ENCODE data around the gene DISP2. TPM values are rescaled to one million over a fixed set of nuclear protein-coding genes. Genes with fewer than 3 reads are reported as not detected.

Gene DISP2
- total RNA-seq, 1 experiment from 2014 or later, result 0.62 TPM

- ChIA-PET POLR2A (ENCODE audit: low non-redundant PET) (no interaction called here), CTCF (no interaction called here)
- H3K36me3 ChIP-seq (ENCODE audit: insufficient read depth, low read length, poor library complexity, severe bottlenecking), result peaks cover 71% of the 10 kb centered on the region
- DNase-seq (ENCODE audit: low spot score), result no peak
- H3K4me1 ChIP-seq (ENCODE audit: insufficient read depth, low read length, poor library complexity, severe bottlenecking), result peaks cover 12% of the 10 kb centered on the region
- H3K27me3 ChIP-seq (replicated peaks; ENCODE audit: insufficient read depth, low read depth, low read length, poor library complexity), result no peaks in the 10 kb centered on the region
- no peaks in the 10 kb centered on the region for H3K9me3 ChIP-seq (ENCODE audit: low read depth, low read length, poor library complexity, severe bottlenecking)
- BruUV-seq (replicated peaks), result no TSS peak
- no peak for TF ChIP-seq CTCF (conservative IDR thresholded peaks at IDR 0.05; ENCODE audit: low read depth, low read length)
- intact Hi-C loops (cut with micrococcal nuclease; ENCODE audit: unreplicated experiment), result no loop called here
- no peak overlapping the region for H3K27ac ChIP-seq (ENCODE audit: low read depth, low read length, poor library complexity, severe bottlenecking)
- H3K4me3 ChIP-seq (ENCODE audit: low read depth, low read length, poor library complexity, severe bottlenecking), result no peak overlapping the region
Observed at GRCh38 chr15:40386480-40386879, 28.5 kb downstream of the DISP2 start.

- H3K4me3 ChIP-seq (ENCODE audit: low read depth, low read length, poor library complexity, severe bottlenecking), result no peak overlapping the region
- POLR2A ChIA-PET (ENCODE audit: low non-redundant PET), result no interaction called here
- peaks cover 96% of the 10 kb centered on the region for H3K36me3 ChIP-seq (ENCODE audit: insufficient read depth, low read length, poor library complexity, severe bottlenecking)
- no peak for TF ChIP-seq CTCF (conservative IDR thresholded peaks at IDR 0.05; ENCODE audit: low read depth, low read length)
- TF ChIP-seq EZH2 (IDR thresholded peaks at IDR 0.05; ENCODE audit: borderline replicate concordance, low read depth, low read length, poor library complexity, severe bottlenecking), result no peak
- intact Hi-C loops (cut with micrococcal nuclease; ENCODE audit: unreplicated experiment), result no loop called here
- H3K27me3 ChIP-seq (replicated peaks; ENCODE audit: insufficient read depth, low read depth, low read length, poor library complexity), result no peaks in the 10 kb centered on the region
- DNase-seq (ENCODE audit: low spot score), result no peak
- peaks cover 7% of the 10 kb centered on the region for H3K4me1 ChIP-seq (ENCODE audit: insufficient read depth, low read length, poor library complexity, severe bottlenecking)
- CTCF ChIA-PET, result no interaction called here
- no peaks in the 10 kb centered on the region for H3K9me3 ChIP-seq (ENCODE audit: low read depth, low read length, poor library complexity, severe bottlenecking)
- no TSS peak for BruUV-seq (replicated peaks)
- H3K27ac ChIP-seq (ENCODE audit: low read depth, low read length, poor library complexity, severe bottlenecking), result no peak overlapping the region
Observed at GRCh38 chr15:40388941-40389823, 31.2 kb downstream of the DISP2 start.

- H3K27ac ChIP-seq (ENCODE audit: low read depth, low read length, poor library complexity, severe bottlenecking), result no peak overlapping the region
- intact Hi-C loops (cut with micrococcal nuclease; ENCODE audit: unreplicated experiment), result no loop called here
- ChIA-PET POLR2A (ENCODE audit: low non-redundant PET) (no interaction called here), CTCF (no interaction called here)
- TF ChIP-seq CTCF (conservative IDR thresholded peaks at IDR 0.05; ENCODE audit: low read depth, low read length), result no peak
- TF ChIP-seq EZH2 (IDR thresholded peaks at IDR 0.05; ENCODE audit: borderline replicate concordance, low read depth, low read length, poor library complexity, severe bottlenecking), result no peak
- peaks cover 93% of the 10 kb centered on the region for H3K36me3 ChIP-seq (ENCODE audit: insufficient read depth, low read length, poor library complexity, severe bottlenecking)
- H3K27me3 ChIP-seq (replicated peaks; ENCODE audit: insufficient read depth, low read depth, low read length, poor library complexity), result no peaks in the 10 kb centered on the region
- H3K9me3 ChIP-seq (ENCODE audit: low read depth, low read length, poor library complexity, severe bottlenecking), result no peaks in the 10 kb centered on the region
- no TSS peak for BruUV-seq (replicated peaks)
- H3K4me1 ChIP-seq (ENCODE audit: insufficient read depth, low read length, poor library complexity, severe bottlenecking), result no peaks in the 10 kb centered on the region
- DNase-seq (ENCODE audit: low spot score), result no peak
- H3K4me3 ChIP-seq (ENCODE audit: low read depth, low read length, poor library complexity, severe bottlenecking), result no peak overlapping the region
Observed at GRCh38 chr15:40389824-40390595, 32.0 kb downstream of the DISP2 start.

All from A673 (cell line).